ENCODE results near the gene PARP11. TPM values are rescaled to one million over a fixed set of nuclear protein-coding genes. Genes with fewer than 3 reads are reported as not detected.

PARP11 gene
- total RNA-seq, 1 experiment from 2014 or later, result 1.9 TPM

DNA sequence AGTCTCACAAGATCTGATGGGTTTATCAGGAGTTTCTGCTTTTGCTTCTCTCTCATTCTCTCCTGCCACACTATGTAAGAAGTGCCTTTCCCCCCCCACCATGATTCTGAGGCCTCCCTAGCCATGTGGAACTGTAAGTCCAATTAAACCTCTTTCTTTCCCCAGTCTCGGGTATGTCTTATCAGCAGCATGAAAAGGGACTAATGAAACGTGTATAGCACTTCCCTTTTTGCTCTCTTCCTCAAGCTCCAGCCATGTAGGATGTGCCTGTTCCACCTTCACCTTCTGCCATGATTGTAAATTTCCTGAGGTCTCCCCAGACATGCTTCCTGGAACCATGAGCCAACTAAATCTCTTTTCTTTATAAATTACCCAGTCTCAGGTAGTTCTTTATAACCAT, 113.3 kb downstream of the PARP11 start:
- H3K27ac ChIP-seq, result no peak overlapping the region
- H3K4me3 ChIP-seq, result no peak overlapping the region
- no peaks in the 10 kb centered on the region for H3K36me3 ChIP-seq
- no peak for DNase-seq (ENCODE audit: low read depth in 1 of 2, low spot score in 2 of 2)
- no peaks in the 10 kb centered on the region for H3K9me3 ChIP-seq (replicated peaks)
- no peaks in the 10 kb centered on the region for H3K4me1 ChIP-seq (replicated peaks)
- H3K27me3 ChIP-seq (replicated peaks), result peaks cover 8% of the 10 kb centered on the region

Other genes with a start within 250 kb of the PARP11 start
- 0.19 and 1.1 TPM in 2 replicates for gene CRACR2A, start 120.3 kb downstream of the PARP11 start, total RNA-seq (2014; rRNA removed; shearing (Covaris generic))

Measured in SJSA1 (cell line).